Islet of Langerhans (tissue), 1 donor: Measurements from ENCODE around the gene CPNE2.
A peak's percentile ranks its signal among the peaks of the same experiment; 100 is the strongest.

Experiments used
- FAIRE-seq: peaks from one replicate; lab custom pipeline; 2011; peaks lifted over from hg19 to GRCh38; lab: Jason Lieb, UNC

The CPNE2 gene

GRCh38 chr16:57145046-57146021 is 53.0 kb downstream of the CPNE2 start:
- no peak for FAIRE-seq

DNA sequence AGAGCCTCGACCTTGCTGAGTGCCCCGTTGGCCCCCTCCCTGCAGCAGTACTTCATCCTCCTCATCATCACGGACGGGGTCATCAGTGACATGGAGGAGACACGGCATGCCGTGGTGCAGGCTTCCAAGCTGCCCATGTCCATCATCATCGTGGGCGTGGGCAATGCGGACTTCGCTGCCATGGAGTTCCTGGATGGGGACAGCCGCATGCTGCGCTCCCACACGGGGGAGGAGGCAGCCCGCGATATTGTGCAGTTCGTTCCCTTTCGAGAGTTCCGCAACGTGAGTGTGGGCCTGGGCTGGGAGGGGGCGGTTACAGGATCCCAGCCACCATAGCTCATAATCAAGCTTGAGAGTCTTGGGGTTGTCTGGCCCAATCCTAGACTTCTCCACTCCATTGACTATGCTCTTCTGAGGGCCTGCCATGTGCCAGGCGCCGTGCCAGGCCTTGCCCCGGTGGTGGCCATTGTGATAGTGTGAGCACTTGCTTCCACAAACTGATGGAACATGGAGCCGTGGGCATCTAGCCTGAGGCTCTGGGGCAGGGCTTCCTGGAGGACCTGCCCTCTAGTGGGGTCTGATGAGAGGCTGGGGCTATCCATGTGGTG is 53.8 kb downstream of the CPNE2 start:
- FAIRE-seq: no peak

GRCh38 chr16:57146735-57147134 is 54.4 kb downstream of the CPNE2 start:
- FAIRE-seq: no peak

DNA sequence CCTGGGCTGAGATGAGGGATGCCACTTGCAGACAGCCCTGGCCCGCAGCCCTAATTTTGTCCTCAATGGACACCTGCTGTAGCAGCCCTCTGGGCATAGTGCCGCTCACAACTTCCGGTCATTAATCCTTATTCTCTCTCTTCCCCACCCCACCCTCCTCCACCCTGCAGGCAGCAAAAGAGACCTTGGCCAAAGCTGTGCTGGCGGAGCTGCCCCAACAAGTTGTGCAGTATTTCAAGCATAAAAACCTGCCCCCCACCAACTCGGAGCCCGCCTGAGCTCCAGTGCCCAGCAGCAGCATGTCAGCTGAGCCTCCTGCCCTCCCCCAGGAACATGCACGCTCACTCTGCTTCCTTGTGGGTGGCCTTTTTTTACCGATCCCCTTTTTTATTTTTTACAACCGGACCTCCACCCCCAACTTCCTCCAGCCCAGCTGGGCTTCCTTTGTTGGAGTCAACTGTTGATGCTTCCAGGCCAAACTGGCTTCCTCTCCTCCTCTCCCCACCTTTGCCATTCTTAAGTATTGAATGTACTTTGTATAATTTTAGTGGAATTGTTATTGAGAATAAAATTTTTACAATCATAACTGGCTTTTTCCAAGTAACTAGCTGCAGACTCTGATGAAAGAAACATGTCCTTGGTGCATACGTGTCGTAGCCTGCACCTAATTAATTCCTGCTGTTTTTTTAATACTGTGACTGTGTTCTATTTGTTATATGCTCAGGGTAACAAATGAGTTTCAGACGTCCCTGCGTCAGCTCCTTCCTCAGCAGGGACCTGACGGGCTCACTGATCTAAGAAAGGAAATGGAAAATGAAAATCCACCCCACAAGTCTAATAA is 55.2 kb downstream of the CPNE2 start:
- no peak for FAIRE-seq

- FAIRE-seq: no peak
Measured at GRCh38 chr16:57148481-57148880, 56.1 kb downstream of the CPNE2 start.

- no peak for FAIRE-seq
Measured at GRCh38 chr16:57149391-57149790, 57.0 kb downstream of the CPNE2 start.

- no peak for FAIRE-seq
Measured at GRCh38 chr16:57150682-57151330, 58.4 kb downstream of the CPNE2 start.

DNA sequence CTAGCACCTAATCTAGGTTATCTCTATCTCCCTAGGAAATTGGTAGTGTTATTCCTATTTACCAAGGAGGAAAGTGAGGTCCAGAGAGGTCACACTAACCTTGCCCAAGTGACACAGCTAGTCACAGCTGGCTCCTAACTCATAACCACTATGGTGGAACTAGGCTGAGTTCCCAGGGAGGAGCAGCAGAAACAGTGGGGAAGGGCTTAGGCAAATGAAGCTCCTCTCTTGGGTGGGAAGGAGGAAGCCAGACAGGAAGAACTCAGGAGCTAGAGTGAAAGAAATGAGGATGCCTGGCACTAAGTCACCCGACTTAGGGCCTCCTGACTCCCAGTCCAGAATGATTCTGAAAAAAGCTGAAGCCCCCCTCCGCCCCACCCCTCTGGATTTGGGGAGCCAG is 59.0 kb downstream of the CPNE2 start:
- no peak for FAIRE-seq

DNA sequence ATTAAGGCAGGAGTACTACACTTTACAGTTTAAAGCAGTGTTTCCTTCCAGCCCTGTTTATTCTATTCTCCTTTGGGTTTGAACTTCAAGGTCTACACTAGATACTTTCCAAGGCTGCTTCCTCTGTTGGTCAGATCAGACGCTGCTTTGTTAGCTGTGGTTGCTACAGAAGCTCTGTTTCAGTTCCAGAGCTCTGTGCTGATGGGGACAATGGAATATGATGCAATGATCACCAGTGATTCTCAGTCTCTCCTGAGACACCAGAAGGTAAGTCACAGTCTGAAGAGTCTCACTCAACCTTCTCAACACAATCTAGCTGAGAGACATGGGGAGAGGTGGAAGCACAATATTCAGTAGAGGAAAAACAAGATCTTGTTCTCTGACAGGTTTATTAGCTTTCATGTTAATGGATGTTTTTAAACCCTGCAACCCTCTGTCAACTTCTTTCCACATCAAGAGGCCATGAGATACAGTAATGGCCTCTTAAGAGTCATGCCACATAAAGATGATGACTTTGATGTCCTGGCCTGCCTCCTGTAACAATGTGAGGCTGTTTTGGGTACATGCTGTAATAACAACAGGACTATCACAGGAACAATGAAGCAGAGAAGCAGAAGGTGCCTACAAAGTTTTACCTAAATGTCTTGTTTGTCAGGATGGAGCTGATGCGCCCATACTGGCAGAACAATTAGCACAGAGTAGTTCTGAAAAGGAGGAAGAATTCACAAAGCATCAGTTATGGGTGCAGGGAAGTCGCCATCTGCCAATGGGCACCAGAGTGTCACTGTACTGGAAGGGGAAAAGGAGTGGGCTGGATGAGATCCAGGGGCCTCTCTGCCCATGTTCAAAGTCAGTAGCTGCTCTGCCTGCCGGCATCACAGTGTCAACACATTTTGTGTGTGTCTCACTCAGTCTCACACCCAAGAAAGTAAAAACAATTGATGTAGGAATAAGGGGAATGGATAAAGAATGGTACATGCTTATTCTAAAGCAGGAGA is 60.0 kb downstream of the CPNE2 start:
- no peak for FAIRE-seq

- FAIRE-seq: no peak
Measured at GRCh38 chr16:57153841-57154240, 61.5 kb downstream of the CPNE2 start.

GRCh38 chr16:57155702-57156350 is 63.4 kb downstream of the CPNE2 start:
- FAIRE-seq: no peak

- FAIRE-seq: no peak
Measured at GRCh38 chr16:57156351-57156703, 63.9 kb downstream of the CPNE2 start.

DNA sequence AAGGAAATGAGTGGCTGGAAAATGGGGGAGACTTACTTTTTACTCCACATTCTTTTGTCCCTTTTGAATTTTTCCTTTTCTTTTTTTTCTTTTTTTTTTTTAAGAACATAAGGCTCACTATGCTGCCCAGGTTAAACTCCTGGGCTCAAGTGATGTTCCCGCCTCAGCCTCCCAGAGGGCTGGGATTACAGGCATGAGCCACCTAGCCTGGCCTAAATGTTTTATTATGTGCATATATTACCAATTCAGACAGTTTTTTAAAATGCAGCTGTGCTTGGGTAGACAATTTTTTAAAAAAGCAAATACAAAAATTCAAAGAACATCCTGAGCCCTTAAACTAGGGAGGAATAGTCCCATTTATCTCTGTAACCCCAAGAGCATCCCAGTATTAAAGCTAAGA is 65.2 kb downstream of the CPNE2 start:
- FAIRE-seq: no peak

DNA sequence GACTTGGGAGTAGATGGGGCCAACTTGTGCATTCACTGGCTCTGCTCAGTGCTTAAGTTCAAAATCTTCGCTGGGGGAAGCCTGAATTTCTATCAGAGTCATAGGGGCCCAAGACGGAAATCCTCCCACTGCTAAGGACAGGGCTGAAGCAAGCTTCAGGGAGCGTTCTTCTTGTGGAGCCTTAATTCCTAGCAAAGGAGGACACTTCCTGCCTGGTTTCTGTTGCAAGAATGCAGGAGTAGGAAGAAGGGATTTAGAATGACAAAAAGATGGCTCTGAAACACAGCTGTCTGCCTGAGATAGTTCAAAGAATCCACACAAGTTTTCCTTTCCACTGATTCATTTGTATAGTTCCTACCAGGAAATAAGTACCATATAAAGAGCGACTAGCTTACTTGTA is 67.1 kb downstream of the CPNE2 start:
- FAIRE-seq: no peak

DNA sequence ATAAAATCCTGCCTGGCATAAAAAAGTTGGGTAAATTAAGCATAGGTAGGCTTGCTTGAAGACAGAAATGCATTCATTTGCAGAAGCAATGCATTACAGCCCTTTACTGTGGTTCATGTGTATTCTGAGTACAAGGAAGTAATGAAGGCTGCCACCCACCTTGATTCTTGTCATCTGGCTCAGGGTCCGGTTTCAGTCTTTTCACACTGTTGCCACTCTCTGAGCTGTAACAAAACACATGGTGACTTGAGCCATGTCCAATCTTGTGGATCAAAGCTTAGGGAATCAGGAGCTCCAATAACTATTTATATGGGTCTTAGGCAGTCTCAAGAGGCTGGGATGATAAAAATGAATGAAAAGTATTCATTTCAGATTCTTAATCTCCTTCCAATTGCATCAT is 71.5 kb downstream of the CPNE2 start:
- no peak for FAIRE-seq

- FAIRE-seq: no peak
Measured at GRCh38 chr16:57165483-57165882, 73.1 kb downstream of the CPNE2 start.

DNA sequence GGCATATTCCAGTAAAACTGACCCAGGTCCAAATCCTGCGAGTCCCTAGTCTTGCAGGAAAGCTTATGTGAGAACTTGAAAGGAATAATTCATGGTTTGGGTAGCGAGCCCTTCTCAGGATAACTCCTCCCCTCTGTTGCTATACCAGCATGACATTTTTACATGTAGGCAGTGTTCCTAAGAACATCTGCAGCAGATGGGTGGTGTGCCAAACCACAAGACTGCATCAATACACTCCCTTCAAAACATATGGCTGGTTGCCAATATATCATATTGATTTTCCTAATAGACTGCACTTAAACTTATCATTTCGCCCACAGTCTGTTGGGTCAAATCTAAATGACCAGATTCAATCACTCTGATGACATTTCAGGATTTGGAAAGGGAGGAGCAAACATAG is 73.6 kb downstream of the CPNE2 start:
- no peak for FAIRE-seq

DNA sequence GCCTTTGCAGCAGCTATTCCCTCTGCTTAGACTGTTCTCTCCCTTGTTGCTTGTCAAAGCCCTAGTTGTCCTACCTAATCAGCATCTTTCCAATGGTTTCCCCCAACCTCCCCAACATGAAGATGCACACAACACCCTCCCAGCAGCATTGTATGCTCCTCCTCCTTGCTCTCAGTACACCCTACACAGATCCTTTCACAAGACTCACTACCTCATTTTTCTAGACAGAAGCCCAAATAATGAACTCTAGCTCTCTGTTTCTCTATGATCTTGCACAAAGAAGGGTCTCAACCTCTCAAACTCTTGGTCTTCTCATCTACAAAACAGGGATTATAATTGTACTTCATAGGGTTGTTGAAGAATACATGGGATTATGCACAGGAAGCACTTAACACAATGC is 74.1 kb downstream of the CPNE2 start:
- no peak for FAIRE-seq

- no peak for FAIRE-seq
Measured at GRCh38 chr16:57166951-57167350, 74.6 kb downstream of the CPNE2 start.

- FAIRE-seq: no peak
Measured at GRCh38 chr16:57167538-57167937, 75.2 kb downstream of the CPNE2 start.

- peak; percentile 58 for FAIRE-seq
Measured at GRCh38 chr16:57167953-57168352, 75.6 kb downstream of the CPNE2 start.
